Chondrocyte (in vitro differentiated cells): ENCODE results near the gene WNK2. TPM values are rescaled to one million over a fixed set of nuclear protein-coding genes. Genes with fewer than 3 reads are reported as not detected.

ENCODE experiments used
- DNase-seq: peaks from one replicate; pipeline ENCODE4 v3.0.0; 2021; ENCODE audit warnings: mixed read lengths, low spot score
- H3K27ac Mint-ChIP-seq: one replicate; pipeline ENCODE4 v1.8.0; 2021; ENCODE audit warnings: mild to moderate bottlenecking, moderate library complexity, mixed read lengths; ENCODE audit not compliant: unreplicated experiment
- H3K27me3 Mint-ChIP-seq: 2 replicates; pipeline ENCODE4 v1.8.0; 2021; ENCODE audit warnings: low read depth, mixed read lengths
- H3K36me3 Mint-ChIP-seq: 2 replicates; pipeline ENCODE4 v1.8.0; 2021; ENCODE audit warnings: low read depth, mixed read lengths
- H3K4me1 Mint-ChIP-seq: 2 replicates; pipeline ENCODE4 v1.8.0; 2021; ENCODE audit warnings: low read depth, mild to moderate bottlenecking, mixed read lengths
- H3K4me3 Mint-ChIP-seq: one replicate; pipeline ENCODE4 v1.8.0; 2021; ENCODE audit warnings: mild to moderate bottlenecking, moderate library complexity, mixed read lengths; ENCODE audit not compliant: unreplicated experiment
- H3K9me3 Mint-ChIP-seq: 2 replicates; pipeline ENCODE4 v1.8.0; 2021; ENCODE audit warnings: low read depth, mixed read lengths
- CTCF ChIP-seq: fragments of 200-600 bp; sonication (generic); IDR thresholded peaks from 2 replicates; pipeline ENCODE4 v1.5.0; 2021; ENCODE audit warnings: antibody characterized with exemption, mild to moderate bottlenecking, moderate library complexity
- total RNA-seq: library from RNA; stranded (reverse); gene quantifications from 3 replicates; pipeline ENCODE4 v1.2.1, GENCODE V29; 2021

Gene WNK2
- total RNA-seq, 1 donor from 2014 or later, result 2.3 TPM

- Mint-ChIP-seq H3K36me3 (peaks cover 6% of the 10 kb centered on the region), H3K4me3 (no peak overlapping the region), H3K27ac (no peak overlapping the region), H3K9me3 (peaks cover 17% of the 10 kb centered on the region), H3K4me1 (no peaks in the 10 kb centered on the region), H3K27me3 (peaks cover 13% of the 10 kb centered on the region)
- TF ChIP-seq CTCF, result no peak
- no peak for DNase-seq
These were observed 84.8 kb downstream of the WNK2 start for GRCh38 chr9:93268551-93269314.

GRCh38 chr9:93270976-93271375 lies 87.0 kb downstream of the WNK2 start:
- Mint-ChIP-seq H3K36me3 (peaks cover 9% of the 10 kb centered on the region), H3K27ac (no peak overlapping the region), H3K9me3 (peaks cover 21% of the 10 kb centered on the region), H3K4me3 (no peak overlapping the region), H3K4me1 (no peaks in the 10 kb centered on the region), H3K27me3 (peaks cover 24% of the 10 kb centered on the region)
- no peak for TF ChIP-seq CTCF
- no peak for DNase-seq

- Mint-ChIP-seq H3K9me3 (peaks cover 9% of the 10 kb centered on the region), H3K4me3 (no peak overlapping the region), H3K27me3 (peaks cover 50% of the 10 kb centered on the region), H3K4me1 (peaks cover 6% of the 10 kb centered on the region), H3K36me3 (peaks cover 5% of the 10 kb centered on the region), H3K27ac (no peak overlapping the region)
- TF ChIP-seq CTCF, result no peak
- DNase-seq, result no peak
These were observed 93.0 kb downstream of the WNK2 start for GRCh38 chr9:93276973-93277372.

GRCh38 chr9:93278144-93278543 lies 94.2 kb downstream of the WNK2 start:
- no peak for TF ChIP-seq CTCF
- Mint-ChIP-seq H3K36me3 (peaks cover 4% of the 10 kb centered on the region), H3K4me1 (peaks cover 6% of the 10 kb centered on the region), H3K9me3 (peaks cover 7% of the 10 kb centered on the region), H3K27me3 (peaks cover 58% of the 10 kb centered on the region), H3K27ac (no peak overlapping the region), H3K4me3 (no peak overlapping the region)
- no peak for DNase-seq

GRCh38 chr9:93280661-93281259 lies 96.8 kb downstream of the WNK2 start:
- Mint-ChIP-seq H3K36me3 (peaks cover 8% of the 10 kb centered on the region), H3K27me3 (peaks cover 65% of the 10 kb centered on the region), H3K9me3 (peaks cover 10% of the 10 kb centered on the region), H3K27ac (no peak overlapping the region), H3K4me1 (peaks cover 6% of the 10 kb centered on the region), H3K4me3 (no peak overlapping the region)
- TF ChIP-seq CTCF, result no peak
- DNase-seq, result no peak
